HCT116 (cell line): Measurements from ENCODE around the gene RPL13A.

Experiments
- CTCF ChIP-seq, 3 experiments: fragments of 200-600 bp in 1 of 3; sonication (generic) in 1 of 3; IDR thresholded peaks in 2 of 3; conservative IDR thresholded peaks in 1 of 3; 2 replicates each; pipeline ENCODE4 v1.5.1; 2012 to 2017; ENCODE audit warnings: low read depth in 2 of 3, low read length in 2 of 3, antibody characterized with exemption in 1 of 3, borderline replicate concordance in 1 of 3, control low read depth in 1 of 3, mild to moderate bottlenecking in 1 of 3, mixed read lengths in 1 of 3, mixed run types in 1 of 3, moderate library complexity in 1 of 3; ENCODE audit not compliant: insufficient read depth in 1 of 3
- EZH2phosphoT487 ChIP-seq: fragments of 200-600 bp; IDR thresholded peaks from 2 replicates; pipeline ENCODE4 v1.6.1; 2018; ENCODE audit warnings: antibody characterized with exemption, borderline replicate concordance
- POLR2AphosphoS5 ChIP-seq: IDR thresholded peaks from 2 replicates; pipeline ENCODE4 v1.6.1; 2011; ENCODE audit warnings: mild to moderate bottlenecking, low read depth, low read length, moderate library complexity
- SRF ChIP-seq: IDR thresholded peaks from 2 replicates; pipeline ENCODE4 v1.6.1; 2012; ENCODE audit warnings: low read depth

GRCh38 chr19:49492573-49493405 is 5.4 kb downstream of the RPL13A start:
- peak; percentile 85 for TF ChIP-seq POLR2AphosphoS5
- no peak; the same call in 1 of the 2 replicates for TF ChIP-seq SRF
- no peak for TF ChIP-seq EZH2phosphoT487
- no peak for TF ChIP-seq CTCF (IDR thresholded peaks at IDR 0.05 in 2 of 3, conservative IDR thresholded peaks at IDR 0.05 in 1 of 3; ENCODE audit: borderline replicate concordance in 1 of 3, insufficient read depth in 1 of 3, low read depth in 2 of 3, low read length in 2 of 3)
